ENCODE results near the gene ANKMY2. TPM values are rescaled to one million over a fixed set of nuclear protein-coding genes. Genes with fewer than 3 reads are reported as not detected.

Gene ANKMY2
- total RNA-seq, 2 experiments from 2014 or later, result 3.3 to 5.1 TPM

GRCh38 chr7:16559497-16560179, 85.9 kb downstream of the ANKMY2 start:
- Histone ChIP-seq H3K27ac (ENCODE audit: low read depth in 1 of 2, low read length in 2 of 2) (no peak overlapping the region), H3K36me3 (ENCODE audit: insufficient read depth, low read length) (no peaks in the 10 kb centered on the region), H3K4me1 (ENCODE audit: insufficient read depth, low read length) (no peaks in the 10 kb centered on the region), H3K4me3 (ENCODE audit: low read length) (no peak overlapping the region), H3K27me3 (ENCODE audit: control insufficient read depth in 1 of 2, insufficient read depth in 2 of 2, low read length in 2 of 2) (no peaks in the 10 kb centered on the region), H3K9me3 (ENCODE audit: control insufficient read depth in 1 of 2, insufficient read depth in 1 of 2, low read length in 2 of 2) (no peaks in the 10 kb centered on the region)
- no peak for TF ChIP-seq CTCF (IDR thresholded peaks at IDR 0.05)
- DNase-seq (no peak), ATAC-seq (ENCODE audit: poor library complexity) (no peak)
- Mint-ChIP-seq H3K4me1 (ENCODE audit: low read depth) (peaks cover 21% of the 10 kb centered on the region), H3K27ac (no peak overlapping the region), H3K4me3 (no peak overlapping the region), H3K36me3 (ENCODE audit: low read depth) (no peaks in the 10 kb centered on the region), H3K9me3 (no peaks in the 10 kb centered on the region), H3K27me3 (no peaks in the 10 kb centered on the region)
- CTCF ChIA-PET, result no interaction called here
- POLR2A ChIA-PET, result no interaction called here
- intact Hi-C loops (cut with DNase I, micrococcal nuclease), result loop anchor here in 1 of 2 experiments (5.0 kb wide), 1 partner anchor 137 kb away; the partner anchor contains the start of gene CRPPA

- DNase-seq (no peak), ATAC-seq (ENCODE audit: poor library complexity) (no peak)
- Mint-ChIP-seq H3K27ac (no peak overlapping the region), H3K9me3 (no peaks in the 10 kb centered on the region), H3K36me3 (ENCODE audit: low read depth) (no peaks in the 10 kb centered on the region), H3K27me3 (no peaks in the 10 kb centered on the region), H3K4me3 (no peak overlapping the region), H3K4me1 (ENCODE audit: low read depth) (peaks cover 13% of the 10 kb centered on the region)
- Histone ChIP-seq H3K9me3 (ENCODE audit: control insufficient read depth in 1 of 2, insufficient read depth in 1 of 2, low read length in 2 of 2) (no peaks in the 10 kb centered on the region), H3K4me1 (ENCODE audit: insufficient read depth, low read length) (no peaks in the 10 kb centered on the region), H3K4me3 (ENCODE audit: low read length) (no peak overlapping the region), H3K27ac (ENCODE audit: low read depth in 1 of 2, low read length in 2 of 2) (no peak overlapping the region), H3K27me3 (ENCODE audit: control insufficient read depth in 1 of 2, insufficient read depth in 2 of 2, low read length in 2 of 2) (no peaks in the 10 kb centered on the region), H3K36me3 (ENCODE audit: insufficient read depth, low read length) (no peaks in the 10 kb centered on the region)
- intact Hi-C loops (cut with DNase I, micrococcal nuclease), result no loop called here
- ChIA-PET POLR2A (no interaction called here), CTCF (no interaction called here)
- TF ChIP-seq CTCF (IDR thresholded peaks at IDR 0.05), result no peak
Measured at GRCh38 chr7:16558761-16559302, 86.7 kb downstream of the ANKMY2 start.

GRCh38 chr7:16556359-16556758, 89.2 kb downstream of the ANKMY2 start:
- Mint-ChIP-seq H3K4me1 (ENCODE audit: low read depth) (no peaks in the 10 kb centered on the region), H3K27ac (no peak overlapping the region), H3K9me3 (no peaks in the 10 kb centered on the region), H3K36me3 (ENCODE audit: low read depth) (no peaks in the 10 kb centered on the region), H3K27me3 (no peaks in the 10 kb centered on the region), H3K4me3 (no peak overlapping the region)
- Histone ChIP-seq H3K27me3 (ENCODE audit: control insufficient read depth in 1 of 2, insufficient read depth in 2 of 2, low read length in 2 of 2) (no peaks in the 10 kb centered on the region), H3K36me3 (ENCODE audit: insufficient read depth, low read length) (no peaks in the 10 kb centered on the region), H3K4me1 (ENCODE audit: insufficient read depth, low read length) (no peaks in the 10 kb centered on the region), H3K9me3 (ENCODE audit: control insufficient read depth in 1 of 2, insufficient read depth in 1 of 2, low read length in 2 of 2) (no peaks in the 10 kb centered on the region), H3K27ac (ENCODE audit: low read depth in 1 of 2, low read length in 2 of 2) (no peak overlapping the region), H3K4me3 (ENCODE audit: low read length) (no peak overlapping the region)
- CTCF ChIA-PET, result no interaction called here
- POLR2A ChIA-PET, result no interaction called here
- no peak for TF ChIP-seq CTCF (IDR thresholded peaks at IDR 0.05)
- ATAC-seq (ENCODE audit: poor library complexity) (no peak), DNase-seq (no peak)
- intact Hi-C loops (cut with DNase I, micrococcal nuclease), result no loop called here
